ENCODE measurements around the gene NCF4.

Gene NCF4

DNA sequence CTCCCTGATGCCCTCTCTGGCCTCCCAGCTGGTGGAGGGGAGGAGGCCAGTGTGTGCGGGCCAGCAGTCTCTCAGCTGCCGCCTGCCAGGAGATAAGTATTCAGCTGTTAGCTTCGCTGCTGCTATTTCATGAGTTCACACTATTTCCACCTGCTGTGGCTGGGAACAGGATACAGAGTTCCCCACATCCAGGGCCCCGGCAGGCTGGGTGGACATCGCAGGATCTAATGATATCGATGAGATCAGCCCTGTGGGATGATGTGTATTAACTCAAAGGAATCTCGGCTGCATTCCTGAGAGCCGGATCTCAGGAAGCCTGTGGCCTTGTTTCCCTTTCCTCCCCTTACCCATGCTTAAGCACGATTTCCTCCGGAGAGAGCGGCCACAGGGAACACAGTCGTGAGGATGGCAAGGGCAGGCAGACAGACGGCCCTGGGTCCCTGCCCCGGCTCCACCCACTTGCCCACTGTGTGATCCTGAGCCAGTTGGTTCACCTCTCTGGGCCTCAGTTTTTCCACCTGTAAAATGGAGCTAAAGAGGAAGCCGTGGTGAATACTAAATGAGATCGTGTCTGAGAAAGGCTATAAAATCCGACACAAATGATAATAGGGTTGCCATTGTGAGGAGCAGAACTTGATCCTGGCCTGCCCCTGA is 37.5 kb upstream of the NCF4 start:
- H3K27ac ChIP-seq (ENCODE audit: low read length), result no peak overlapping the region
- H3K9me3 ChIP-seq (ENCODE audit: control insufficient read depth in 1 of 2, low read length in 2 of 2), result no peaks in the 10 kb centered on the region
- peaks cover 19% of the 10 kb centered on the region for H3K27me3 ChIP-seq (ENCODE audit: low read depth, low read length)
- no peaks in the 10 kb centered on the region for H3K4me1 ChIP-seq (ENCODE audit: control insufficient read depth in 1 of 2, insufficient read depth in 2 of 2, low read length in 2 of 2)
- no peak overlapping the region for H3K4me3 ChIP-seq (ENCODE audit: low read depth in 1 of 2, low read length in 2 of 2)
- H3K36me3 ChIP-seq (ENCODE audit: control insufficient read depth in 1 of 2, insufficient read depth in 2 of 2, low read length in 2 of 2), result no peaks in the 10 kb centered on the region

DNA sequence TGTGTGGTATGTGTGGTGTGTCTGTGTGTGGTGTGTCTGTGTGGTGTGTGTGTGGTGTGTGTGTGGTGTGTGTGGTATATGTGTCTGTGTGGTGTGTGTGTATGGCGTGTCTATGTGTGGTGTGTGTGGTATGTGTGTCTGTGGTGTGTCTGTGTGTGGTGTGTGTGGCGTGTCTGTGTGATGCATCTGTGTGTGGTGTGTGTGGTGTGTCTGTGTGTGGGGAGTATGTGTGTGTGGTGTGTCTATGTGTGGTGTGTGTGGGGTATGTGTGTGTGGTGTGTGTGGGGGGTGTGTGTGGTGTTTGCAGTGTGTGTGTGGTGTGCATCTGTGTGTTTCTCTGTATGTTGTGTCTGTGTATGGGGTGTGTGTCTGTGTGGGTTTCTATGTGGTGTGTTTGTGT is 36.2 kb upstream of the NCF4 start:
- peaks cover 9% of the 10 kb centered on the region for H3K27me3 ChIP-seq (ENCODE audit: low read depth, low read length)
- no peaks in the 10 kb centered on the region for H3K4me1 ChIP-seq (ENCODE audit: control insufficient read depth in 1 of 2, insufficient read depth in 2 of 2, low read length in 2 of 2)
- H3K36me3 ChIP-seq (ENCODE audit: control insufficient read depth in 1 of 2, insufficient read depth in 2 of 2, low read length in 2 of 2), result no peaks in the 10 kb centered on the region
- no peak overlapping the region for H3K27ac ChIP-seq (ENCODE audit: low read length)
- H3K9me3 ChIP-seq (ENCODE audit: control insufficient read depth in 1 of 2, low read length in 2 of 2), result no peaks in the 10 kb centered on the region
- no peak overlapping the region for H3K4me3 ChIP-seq (ENCODE audit: low read depth in 1 of 2, low read length in 2 of 2)

DNA sequence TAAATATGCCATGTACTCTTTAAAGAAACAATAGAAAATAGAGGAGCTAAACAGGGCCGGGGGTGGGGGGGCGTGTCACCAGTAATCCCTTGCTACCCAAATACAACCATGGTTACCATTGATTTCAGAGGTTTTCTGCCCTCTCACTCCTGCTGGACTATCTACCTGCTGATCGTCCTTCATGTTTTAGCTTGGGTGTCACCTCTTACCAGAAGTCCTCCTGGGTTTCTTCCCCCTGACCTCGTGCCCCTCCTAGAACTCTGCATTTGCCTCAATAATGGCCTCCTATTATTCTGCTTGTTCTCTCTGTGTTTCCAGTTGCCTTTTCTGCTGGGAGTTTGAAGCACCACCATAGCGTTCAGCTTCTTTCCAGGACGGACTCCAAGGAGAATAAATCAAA is 34.5 kb upstream of the NCF4 start:
- Histone ChIP-seq H3K9me3 (ENCODE audit: control insufficient read depth in 1 of 2, low read length in 2 of 2) (no peaks in the 10 kb centered on the region), H3K27me3 (ENCODE audit: low read depth, low read length) (peaks cover 5% of the 10 kb centered on the region), H3K4me1 (ENCODE audit: control insufficient read depth in 1 of 2, insufficient read depth in 2 of 2, low read length in 2 of 2) (no peaks in the 10 kb centered on the region)

DNA sequence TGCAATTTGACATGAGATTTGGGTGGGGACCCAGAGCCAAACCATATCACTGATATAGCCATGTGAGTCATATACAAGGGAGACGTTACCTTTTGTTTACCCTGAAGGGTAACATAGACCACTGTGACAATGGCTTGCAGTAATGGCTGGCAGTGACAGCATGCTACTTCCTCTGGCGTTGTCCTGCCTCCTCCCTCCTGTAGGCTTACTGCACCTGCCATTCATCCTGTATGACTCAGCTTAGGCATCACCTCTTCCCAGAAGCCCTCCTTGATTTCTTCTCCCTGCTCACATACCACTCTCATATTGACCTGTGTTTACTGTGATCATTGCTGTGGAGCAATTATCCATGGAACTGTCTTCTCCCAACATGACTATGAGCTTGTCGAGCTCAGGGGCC is 32.0 kb upstream of the NCF4 start:
- Histone ChIP-seq H3K27me3 (ENCODE audit: low read depth, low read length) (peaks cover under 1% of the 10 kb centered on the region), H3K4me1 (ENCODE audit: control insufficient read depth in 1 of 2, insufficient read depth in 2 of 2, low read length in 2 of 2) (no peaks in the 10 kb centered on the region), H3K27ac (ENCODE audit: low read length) (no peak overlapping the region), H3K9me3 (ENCODE audit: control insufficient read depth in 1 of 2, low read length in 2 of 2) (no peaks in the 10 kb centered on the region), H3K36me3 (ENCODE audit: control insufficient read depth in 1 of 2, insufficient read depth in 2 of 2, low read length in 2 of 2) (no peaks in the 10 kb centered on the region), H3K4me3 (ENCODE audit: low read depth in 1 of 2, low read length in 2 of 2) (no peak overlapping the region)

More for the DNA sequence above, 34.5 kb upstream of the NCF4 start:
- Histone ChIP-seq H3K4me3 (ENCODE audit: low read depth in 1 of 2, low read length in 2 of 2) (no peak overlapping the region), H3K36me3 (ENCODE audit: control insufficient read depth in 1 of 2, insufficient read depth in 2 of 2, low read length in 2 of 2) (no peaks in the 10 kb centered on the region), H3K27ac (ENCODE audit: low read length) (no peak overlapping the region)

DNA sequence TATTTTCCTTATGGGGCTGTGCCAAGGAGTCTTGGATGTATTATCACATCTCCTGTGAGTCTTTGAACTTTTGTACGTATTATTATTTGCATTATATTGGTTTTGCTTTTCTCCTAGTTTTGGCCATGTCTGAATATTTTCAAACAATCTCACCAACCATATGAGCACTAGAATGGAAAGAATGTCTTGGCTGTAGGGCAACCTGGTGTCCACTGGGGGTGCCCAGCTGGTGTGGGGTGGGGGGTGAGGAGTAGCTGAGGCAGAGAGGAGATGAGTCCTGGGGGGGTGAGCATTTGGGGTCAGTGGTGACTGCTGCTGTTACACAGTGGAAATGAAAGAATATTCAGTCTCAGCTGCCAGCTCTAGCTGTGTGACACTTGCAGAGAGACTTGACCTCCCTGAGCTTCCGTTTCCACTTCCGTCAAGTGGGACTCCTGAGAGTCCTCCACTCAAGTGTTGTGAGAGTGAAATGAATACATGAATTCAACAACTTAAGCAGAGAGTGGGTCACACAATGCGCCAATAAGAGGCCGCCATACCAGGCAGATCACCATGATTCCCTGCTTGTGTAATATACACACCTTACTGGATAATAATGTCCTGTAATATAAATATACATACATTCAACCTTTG is 31.3 kb upstream of the NCF4 start:
- no peaks in the 10 kb centered on the region for H3K4me1 ChIP-seq (ENCODE audit: control insufficient read depth in 1 of 2, insufficient read depth in 2 of 2, low read length in 2 of 2)
- H3K4me3 ChIP-seq (ENCODE audit: low read depth in 1 of 2, low read length in 2 of 2), result no peak overlapping the region
- no peak overlapping the region for H3K27ac ChIP-seq (ENCODE audit: low read length)
- H3K36me3 ChIP-seq (ENCODE audit: control insufficient read depth in 1 of 2, insufficient read depth in 2 of 2, low read length in 2 of 2), result no peaks in the 10 kb centered on the region
- no peaks in the 10 kb centered on the region for H3K27me3 ChIP-seq (ENCODE audit: low read depth, low read length)
- H3K9me3 ChIP-seq (ENCODE audit: control insufficient read depth in 1 of 2, low read length in 2 of 2), result no peaks in the 10 kb centered on the region

DNA sequence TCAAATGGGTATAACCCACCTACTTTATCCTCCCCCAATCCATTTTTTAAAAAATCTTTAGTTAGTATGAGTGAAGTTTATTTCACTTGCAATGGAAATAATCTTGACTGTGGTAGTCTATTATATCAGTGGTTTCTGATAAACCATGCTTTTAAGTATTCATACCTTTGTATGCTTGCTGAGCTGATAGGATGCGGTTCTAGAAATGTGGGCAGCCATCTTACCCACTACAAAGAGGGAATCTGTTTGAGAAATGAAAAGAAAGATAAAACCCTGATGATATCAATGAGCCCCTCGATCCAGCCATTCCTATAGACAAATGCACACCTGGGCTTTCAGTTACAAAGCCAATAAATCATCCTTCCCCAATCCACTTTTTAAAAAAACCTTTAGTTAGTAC is 30.2 kb upstream of the NCF4 start:
- no peak overlapping the region for H3K4me3 ChIP-seq (ENCODE audit: low read depth in 1 of 2, low read length in 2 of 2)
- no peaks in the 10 kb centered on the region for H3K9me3 ChIP-seq (ENCODE audit: control insufficient read depth in 1 of 2, low read length in 2 of 2)
- H3K27ac ChIP-seq (ENCODE audit: low read length), result no peak overlapping the region
- no peaks in the 10 kb centered on the region for H3K27me3 ChIP-seq (ENCODE audit: low read depth, low read length)
- H3K4me1 ChIP-seq (ENCODE audit: control insufficient read depth in 1 of 2, insufficient read depth in 2 of 2, low read length in 2 of 2), result no peaks in the 10 kb centered on the region
- no peaks in the 10 kb centered on the region for H3K36me3 ChIP-seq (ENCODE audit: control insufficient read depth in 1 of 2, insufficient read depth in 2 of 2, low read length in 2 of 2)

DNA sequence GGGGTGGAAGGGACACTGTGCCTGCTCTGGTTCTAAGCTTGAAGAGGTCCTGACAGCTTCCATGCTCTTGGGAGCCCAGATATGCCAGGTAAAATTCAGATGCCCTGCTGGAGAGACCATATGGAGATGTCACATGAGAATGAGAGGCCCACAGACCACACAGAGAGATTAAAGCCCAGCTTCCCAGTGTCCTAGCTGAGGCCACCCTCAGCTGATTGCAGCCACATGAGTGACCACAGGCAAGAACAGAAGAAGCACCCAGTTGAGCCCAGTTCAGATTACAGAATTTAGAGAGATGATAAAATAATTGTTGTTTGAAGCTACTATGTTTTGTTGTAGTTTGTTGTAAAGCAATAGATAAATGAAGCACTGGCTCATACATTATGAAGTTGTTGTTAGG is 29.6 kb upstream of the NCF4 start:
- Histone ChIP-seq H3K27ac (ENCODE audit: low read length) (no peak overlapping the region), H3K27me3 (ENCODE audit: low read depth, low read length) (no peaks in the 10 kb centered on the region), H3K4me1 (ENCODE audit: control insufficient read depth in 1 of 2, insufficient read depth in 2 of 2, low read length in 2 of 2) (no peaks in the 10 kb centered on the region)

DNA sequence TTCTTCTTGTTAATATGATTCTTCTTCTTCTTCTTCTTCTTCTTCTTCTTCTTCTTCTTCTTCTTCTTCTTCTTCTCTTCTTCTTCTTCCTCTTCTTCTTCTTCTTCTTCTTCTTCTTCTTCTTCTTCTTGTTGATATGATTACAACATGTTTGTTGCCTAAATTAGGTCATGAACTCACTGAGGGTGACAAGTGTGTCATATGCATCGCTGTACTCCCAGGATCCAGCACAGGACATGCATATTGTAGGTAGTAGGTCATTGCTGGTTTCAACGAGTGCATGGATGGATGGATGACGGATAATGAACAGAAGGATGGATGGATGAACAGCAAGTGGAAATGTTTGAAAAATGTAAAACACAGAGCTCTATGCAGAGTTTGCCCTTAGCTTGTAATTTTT is 29.1 kb upstream of the NCF4 start:
- H3K36me3 ChIP-seq (ENCODE audit: control insufficient read depth in 1 of 2, insufficient read depth in 2 of 2, low read length in 2 of 2), result no peaks in the 10 kb centered on the region
- no peak overlapping the region for H3K4me3 ChIP-seq (ENCODE audit: low read depth in 1 of 2, low read length in 2 of 2)
- H3K9me3 ChIP-seq (ENCODE audit: control insufficient read depth in 1 of 2, low read length in 2 of 2), result no peaks in the 10 kb centered on the region
- H3K4me1 ChIP-seq (ENCODE audit: control insufficient read depth in 1 of 2, insufficient read depth in 2 of 2, low read length in 2 of 2), result no peaks in the 10 kb centered on the region
- H3K27me3 ChIP-seq (ENCODE audit: low read depth, low read length), result no peaks in the 10 kb centered on the region
- no peak overlapping the region for H3K27ac ChIP-seq (ENCODE audit: low read length)

More for the DNA sequence above, 29.6 kb upstream of the NCF4 start:
- H3K36me3 ChIP-seq (ENCODE audit: control insufficient read depth in 1 of 2, insufficient read depth in 2 of 2, low read length in 2 of 2), result no peaks in the 10 kb centered on the region
- no peak overlapping the region for H3K4me3 ChIP-seq (ENCODE audit: low read depth in 1 of 2, low read length in 2 of 2)
- no peaks in the 10 kb centered on the region for H3K9me3 ChIP-seq (ENCODE audit: control insufficient read depth in 1 of 2, low read length in 2 of 2)

DNA sequence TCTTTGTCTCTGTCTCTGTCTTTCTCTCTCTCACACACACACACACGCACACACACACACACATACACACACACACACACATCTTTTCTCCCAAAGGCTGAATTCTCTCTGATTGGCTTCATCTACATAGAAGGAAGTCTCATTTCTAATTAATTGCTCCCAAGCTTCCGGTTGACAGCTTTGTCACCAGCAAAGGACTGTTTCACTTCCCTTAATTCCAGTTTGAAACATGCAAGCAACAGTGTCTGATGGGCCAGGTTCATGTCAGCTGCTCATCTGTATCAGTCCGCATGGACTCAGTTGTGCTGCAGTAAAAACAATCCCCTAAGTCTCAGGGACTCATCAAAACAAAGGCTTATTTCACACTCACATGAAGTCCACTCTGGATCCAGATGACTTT is 27.7 kb upstream of the NCF4 start:
- no peaks in the 10 kb centered on the region for H3K36me3 ChIP-seq (ENCODE audit: control insufficient read depth in 1 of 2, insufficient read depth in 2 of 2, low read length in 2 of 2)
- no peaks in the 10 kb centered on the region for H3K27me3 ChIP-seq (ENCODE audit: low read depth, low read length)
- H3K4me3 ChIP-seq (ENCODE audit: low read depth in 1 of 2, low read length in 2 of 2), result no peak overlapping the region
- no peaks in the 10 kb centered on the region for H3K4me1 ChIP-seq (ENCODE audit: control insufficient read depth in 1 of 2, insufficient read depth in 2 of 2, low read length in 2 of 2)
- no peaks in the 10 kb centered on the region for H3K9me3 ChIP-seq (ENCODE audit: control insufficient read depth in 1 of 2, low read length in 2 of 2)
- H3K27ac ChIP-seq (ENCODE audit: low read length), result no peak overlapping the region

DNA sequence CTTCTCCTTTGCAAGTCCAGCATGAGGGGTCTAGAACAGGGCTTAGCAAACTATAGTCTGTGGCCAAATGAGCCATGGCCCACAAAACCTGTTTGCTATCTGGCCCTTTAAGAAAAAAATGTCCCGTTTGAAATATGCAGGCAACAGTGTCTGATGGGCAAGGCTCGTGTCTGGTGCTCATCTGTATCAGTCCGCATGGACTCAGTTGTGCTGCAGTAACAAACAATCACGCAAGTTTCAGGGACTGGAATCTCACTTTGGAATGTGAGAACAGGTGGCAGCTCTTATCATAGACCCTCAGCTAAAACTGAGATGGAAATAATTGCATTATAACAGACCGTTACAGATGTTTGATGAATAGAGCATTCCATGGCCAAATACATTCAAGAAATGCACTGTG is 24.9 kb upstream of the NCF4 start:
- no peak overlapping the region for H3K4me3 ChIP-seq (ENCODE audit: low read depth in 1 of 2, low read length in 2 of 2)
- H3K27ac ChIP-seq (ENCODE audit: low read length), result no peak overlapping the region
- no peaks in the 10 kb centered on the region for H3K27me3 ChIP-seq (ENCODE audit: low read depth, low read length)
- H3K9me3 ChIP-seq (ENCODE audit: control insufficient read depth in 1 of 2, low read length in 2 of 2), result no peaks in the 10 kb centered on the region
- H3K4me1 ChIP-seq (ENCODE audit: control insufficient read depth in 1 of 2, insufficient read depth in 2 of 2, low read length in 2 of 2), result no peaks in the 10 kb centered on the region
- no peaks in the 10 kb centered on the region for H3K36me3 ChIP-seq (ENCODE audit: control insufficient read depth in 1 of 2, insufficient read depth in 2 of 2, low read length in 2 of 2)

DNA sequence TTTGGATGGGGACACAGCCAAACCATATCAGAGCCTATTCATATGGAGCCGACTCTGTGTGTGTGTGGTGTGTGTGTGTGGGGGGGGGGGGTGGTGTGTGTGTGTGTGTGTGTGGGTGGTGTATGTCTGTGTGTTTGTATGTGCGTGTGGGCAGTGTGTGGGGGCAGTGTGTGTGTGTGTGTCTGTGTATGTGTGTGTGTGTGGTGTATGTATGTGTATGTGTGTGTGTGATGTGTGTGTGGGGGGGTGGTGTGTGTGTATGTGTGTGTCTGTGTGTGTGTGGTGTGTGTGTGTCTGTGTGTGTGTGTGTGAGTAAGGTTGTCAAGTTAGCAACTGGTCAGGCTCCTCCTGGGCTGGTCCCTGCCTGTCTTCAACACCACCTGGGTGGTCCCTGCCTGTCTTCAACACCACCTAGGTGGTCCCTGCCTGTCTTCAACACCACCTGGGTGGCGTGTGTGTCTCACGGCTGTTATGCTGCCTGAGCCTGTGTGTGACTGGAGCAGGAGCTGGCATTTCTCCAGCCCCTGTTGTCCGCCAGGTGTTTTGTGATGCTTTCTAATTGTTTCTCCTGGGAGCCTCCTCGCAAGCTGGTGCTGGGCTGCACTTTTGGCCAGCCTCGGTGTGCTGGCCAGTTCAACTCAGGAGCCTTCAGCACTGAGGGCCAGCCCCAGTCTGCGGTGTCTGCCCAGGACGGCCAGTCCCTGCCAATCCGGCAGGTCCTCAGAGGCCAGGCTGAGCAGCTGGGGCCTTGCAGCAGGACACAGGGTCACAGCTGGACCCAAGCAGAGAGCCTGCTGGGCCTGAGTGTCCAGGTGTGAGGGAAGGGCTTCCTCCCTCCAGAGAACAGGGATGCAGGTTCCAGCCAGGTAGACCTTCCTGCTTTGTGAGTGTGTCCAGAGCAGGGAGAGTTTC is 22.4 kb upstream of the NCF4 start:
- Histone ChIP-seq H3K4me3 (ENCODE audit: low read depth in 1 of 2, low read length in 2 of 2) (no peak overlapping the region), H3K4me1 (ENCODE audit: control insufficient read depth in 1 of 2, insufficient read depth in 2 of 2, low read length in 2 of 2) (no peaks in the 10 kb centered on the region), H3K27ac (ENCODE audit: low read length) (no peak overlapping the region), H3K27me3 (ENCODE audit: low read depth, low read length) (no peaks in the 10 kb centered on the region), H3K36me3 (ENCODE audit: control insufficient read depth in 1 of 2, insufficient read depth in 2 of 2, low read length in 2 of 2) (no peaks in the 10 kb centered on the region), H3K9me3 (ENCODE audit: control insufficient read depth in 1 of 2, low read length in 2 of 2) (no peaks in the 10 kb centered on the region)
